Mucosa of descending colon (tissue), 3 donors: ENCODE results near the gene SLC35A5. TPM values are rescaled to one million over a fixed set of nuclear protein-coding genes. Genes with fewer than 3 reads are reported as not detected.

ENCODE experiments used
- ATAC-seq: fragments of 200-7000 bp; cut with Tn5 transposase; one replicate; pipeline ENCODE4 v1.9.1; 2020; ENCODE audit warnings: mild to moderate bottlenecking, moderate library complexity
- DNase-seq, 3 donors: peaks; one replicate each; pipeline ENCODE4 v3.0.0-alpha.2; 2020
- H3K36me3 ChIP-seq: fragments of 200-600 bp; one replicate; pipeline ENCODE4 v1.8.0; 2021; ENCODE audit warnings: low read depth, mild to moderate bottlenecking
- H3K4me1 ChIP-seq: fragments of 200-600 bp; one replicate; pipeline ENCODE4 v1.8.0; 2021; ENCODE audit warnings: low read depth, mild to moderate bottlenecking
- H3K4me3 ChIP-seq: fragments of 200-600 bp; one replicate; pipeline ENCODE4 v1.8.0; 2021; ENCODE audit warnings: mild to moderate bottlenecking
- H3K9me3 ChIP-seq: fragments of 200-600 bp; one replicate; pipeline ENCODE4 v1.8.0; 2021; ENCODE audit warnings: mild to moderate bottlenecking
- CTCF ChIP-seq: fragments of 200-600 bp; IDR thresholded peaks from one replicate; pipeline ENCODE4 v1.8.0; 2022; ENCODE audit warnings: antibody characterized with exemption, mild to moderate bottlenecking
- intact Hi-C, 2 donors: fragments of 100-400 bp; cut with DNase I in 1 of 2; cut with micrococcal nuclease in 1 of 2; formaldehyde crosslinking; loops; one replicate each; pipeline versions ENCODE4 v1.11.0 to v1.11.1; 2022; cut with DNase I, micrococcal nuclease
- total RNA-seq, 3 donors: library from RNA; stranded (reverse); fragmentation: NEBNext Ultra II Directional in 2 of 3; extraction: Animal tissue kit (Norgen Biotek cat#: 25700) in 2 of 3; gene quantifications; one replicate each; pipeline versions ENCODE4 v1.2.1 to v1.2.4, GENCODE V29; 2021 to 2023
- donor health status: DM: no; HTN: no; CAD: no; lungs with moderate emphysema.
- donor health status: DM: no; HTN: no; CAD: no.
- donor health status: DM: no; HTN: yes; CAD: no.

The SLC35A5 gene
- total RNA-seq, 3 donors from 2014 or later: 34.9 to 39.4 (median 36.3) TPM

GRCh38 chr3:112582244-112582874, 20.5 kb downstream of the SLC35A5 start:
- Histone ChIP-seq H3K4me3 (no peak overlapping the region), H3K36me3 (no peaks in the 10 kb centered on the region), H3K9me3 (no peaks in the 10 kb centered on the region), H3K4me1 (no peaks in the 10 kb centered on the region)
- DNase-seq: no peak
- ATAC-seq: no peak
- no peak for TF ChIP-seq CTCF
- intact Hi-C loops: no loop called here

- Histone ChIP-seq H3K9me3 (no peaks in the 10 kb centered on the region), H3K4me1 (no peaks in the 10 kb centered on the region), H3K36me3 (no peaks in the 10 kb centered on the region), H3K4me3 (no peak overlapping the region)
- intact Hi-C loops: no loop called here
- DNase-seq: no peak
- no peak for ATAC-seq
- TF ChIP-seq CTCF: no peak
These were observed 21.3 kb downstream of the SLC35A5 start for GRCh38 chr3:112583105-112583504.

GRCh38 chr3:112585782-112586181, 23.9 kb downstream of the SLC35A5 start:
- DNase-seq: no peak
- no peak for ATAC-seq
- no peaks in the 10 kb centered on the region for H3K9me3 ChIP-seq
- H3K4me3 ChIP-seq: no peak overlapping the region
- intact Hi-C loops: no loop called here
- H3K36me3 ChIP-seq: no peaks in the 10 kb centered on the region
- no peaks in the 10 kb centered on the region for H3K4me1 ChIP-seq
- no peak for TF ChIP-seq CTCF

- Histone ChIP-seq H3K9me3 (no peaks in the 10 kb centered on the region), H3K4me1 (no peaks in the 10 kb centered on the region), H3K4me3 (no peak overlapping the region), H3K36me3 (no peaks in the 10 kb centered on the region)
- intact Hi-C loops: no loop called here
- TF ChIP-seq CTCF: no peak
- DNase-seq: no peak
- ATAC-seq: no peak
These were observed 25.5 kb downstream of the SLC35A5 start for GRCh38 chr3:112587336-112587735.

GRCh38 chr3:112593258-112593657, 31.4 kb downstream of the SLC35A5 start:
- intact Hi-C loops: no loop called here
- H3K36me3 ChIP-seq: no peaks in the 10 kb centered on the region
- no peak for TF ChIP-seq CTCF

GRCh38 chr3:112594856-112595255, 33.0 kb downstream of the SLC35A5 start:
- Histone ChIP-seq H3K4me3 (no peak overlapping the region), H3K4me1 (no peaks in the 10 kb centered on the region), H3K36me3 (no peaks in the 10 kb centered on the region), H3K9me3 (no peaks in the 10 kb centered on the region)
- ATAC-seq (no peak), DNase-seq (no peak)
- no peak for TF ChIP-seq CTCF
- intact Hi-C loops: no loop called here

More at GRCh38 chr3:112593258-112593657, 31.4 kb downstream of the SLC35A5 start:
- no peaks in the 10 kb centered on the region for H3K9me3 ChIP-seq
- no peak for ATAC-seq
- no peaks in the 10 kb centered on the region for H3K4me1 ChIP-seq
- DNase-seq: no peak
- H3K4me3 ChIP-seq: no peak overlapping the region
